HepG2 (cell line): ENCODE data around the gene CORO7. TPM values are rescaled to one million over a fixed set of nuclear protein-coding genes. Genes with fewer than 3 reads are reported as not detected.
A peak's percentile ranks its signal among the peaks of the same experiment; 100 is the strongest.

Source experiments
- ATAC-seq: fragments of 200-7000 bp; cut with Tn5 transposase; 3 replicates; pipeline ENCODE4 v1.9.1; 2020; ENCODE audit warnings: mild to moderate bottlenecking, moderate library complexity
- BruUV-seq: library from RNA; stranded (reverse); fragments of 400-500 nt; replicated peaks from 2 replicates; lab custom pipeline; 2021; lab: Mats Ljungman, UMichigan
- CTCF ChIA-PET: fragments of 300-600 bp; formaldehyde crosslinking; extraction: SDS; loops from one replicate; lab custom pipeline; 2021; ENCODE audit warnings: low total read pairs, inconsistent platforms, low intra/inter-chr PET ratio; lab: Yijun Ruan, JAX
- POLR2A ChIA-PET: fragments of 350-600 bp; sonication (Branson Sonifier 250); formaldehyde crosslinking; loops from one replicate; lab custom pipeline; 2020; ENCODE audit warnings: antibody characterized with exemption, inconsistent platforms; lab: Yijun Ruan, JAX
- DNase-seq: peaks from one replicate; pipeline ENCODE4 v3.0.0-alpha.2; 2015; ENCODE audit warnings: low spot score
- FAIRE-seq: peaks from 3 replicates; lab custom pipeline; 2011; peaks lifted over from hg19 to GRCh38; lab: Jason Lieb, UNC
- H2AFZ ChIP-seq: one replicate; pipeline ENCODE4 v1.6.1; 2011; ENCODE audit warnings: low read length, inconsistent platforms
- H3K27ac ChIP-seq: fragments of 300-600 bp; 3 replicates; pipeline ENCODE4 v1.8.0; 2011; ENCODE audit warnings: mixed run types, mild to moderate bottlenecking, mixed read lengths, low read length, inconsistent platforms; ENCODE audit not compliant: insufficient read depth; ENCODE audit errors: extremely low read length
- H3K27me3 ChIP-seq, 2 experiments: fragments of 200-600 bp in 1 of 2; 2 replicates in 1 of 2; 3 replicates in 1 of 2; pipeline versions ENCODE4 v1.6.0 to v1.8.0; 2011; ENCODE audit warnings: low read length in 2 of 2, mild to moderate bottlenecking in 2 of 2, moderate library complexity in 2 of 2, inconsistent platforms in 1 of 2; ENCODE audit not compliant: insufficient read depth in 2 of 2, control insufficient read depth in 1 of 2
- H3K36me3 ChIP-seq, 2 experiments: fragments of 200-600 bp in 1 of 2; replicated peaks in 1 of 2; 2 replicates in 1 of 2; 3 replicates in 1 of 2; pipeline versions ENCODE4 v1.5.1 to v1.8.0; 2011; ENCODE audit warnings: low read length in 2 of 2, inconsistent platforms in 1 of 2; ENCODE audit not compliant: insufficient read depth in 2 of 2, control insufficient read depth in 1 of 2
- H3K4me1 ChIP-seq: 2 replicates; pipeline ENCODE4 v1.5.1; 2012; ENCODE audit warnings: low read length, inconsistent platforms; ENCODE audit not compliant: insufficient read depth
- H3K4me2 ChIP-seq: 2 replicates; pipeline ENCODE4 v1.6.0; 2011; ENCODE audit warnings: low read depth, low read length, inconsistent platforms
- H3K4me3 ChIP-seq, 3 experiments: fragments of 200-600 bp in 1 of 3; sonication (generic), shearing (Covaris generic) in 1 of 3; replicated peaks in 1 of 3; 2 replicates each; pipeline ENCODE4 v1.5.1; 2011 to 2016; ENCODE audit warnings: low read length in 3 of 3, inconsistent platforms in 2 of 3, low read depth in 2 of 3, mild to moderate bottlenecking in 2 of 3, control low read depth in 1 of 3, mixed read lengths in 1 of 3; ENCODE audit not compliant: insufficient read depth in 1 of 3
- H3K79me2 ChIP-seq: one replicate; pipeline ENCODE4 v1.6.1; 2011; ENCODE audit warnings: low read length, inconsistent platforms; ENCODE audit not compliant: insufficient read depth
- H3K9ac ChIP-seq: 2 replicates; pipeline ENCODE4 v1.6.0; 2011; ENCODE audit warnings: mild to moderate bottlenecking, low read depth, low read length, inconsistent platforms; ENCODE audit not compliant: insufficient read depth
- H3K9me3 ChIP-seq: 2 replicates; pipeline ENCODE4 v1.5.1; 2012; ENCODE audit warnings: mild to moderate bottlenecking, low read length
- H4K20me1 ChIP-seq: 2 replicates; pipeline ENCODE4 v1.6.0; 2011; ENCODE audit warnings: inconsistent platforms, mild to moderate bottlenecking, low read length, moderate library complexity; ENCODE audit not compliant: insufficient read depth
- ARID4A ChIP-seq: sonication (generic); formaldehyde crosslinking; IDR thresholded peaks from 2 replicates; pipeline ENCODE4 v1.5.0; 2020; ENCODE audit warnings: mild to moderate bottlenecking, missing genetic modification reagents, borderline replicate concordance
- BORCS8-MEF2B ChIP-seq: sonication (generic); formaldehyde crosslinking; IDR thresholded peaks from 2 replicates; pipeline ENCODE4 v1.8.0; 2022; ENCODE audit warnings: mild to moderate bottlenecking, missing genetic modification reagents
- DNMT3B ChIP-seq: conservative IDR thresholded peaks from 2 replicates; pipeline ENCODE4 v1.6.1; 2016; ENCODE audit warnings: missing biosample characterization, control low read depth
- FLYWCH1 ChIP-seq: sonication (generic); formaldehyde crosslinking; IDR thresholded peaks from 2 replicates; pipeline ENCODE4 v1.8.1; 2023; ENCODE audit warnings: mild to moderate bottlenecking, missing genetic modification reagents
- ISX ChIP-seq: sonication (generic); formaldehyde crosslinking; conservative IDR thresholded peaks from 2 replicates; pipeline ENCODE4 v1.5.0; 2020; ENCODE audit warnings: missing genetic modification reagents
- NR0B2 ChIP-seq: sonication (generic); formaldehyde crosslinking; IDR thresholded peaks from 2 replicates; pipeline ENCODE4 v1.4.0; 2020; ENCODE audit warnings: mild to moderate bottlenecking, missing genetic modification reagents
- NR2C2 ChIP-seq: sonication (generic); formaldehyde crosslinking; IDR thresholded peaks from 2 replicates; pipeline ENCODE4 v1.4.0; 2020; ENCODE audit warnings: missing genetic modification reagents, mild to moderate bottlenecking, moderate library complexity, borderline replicate concordance
- UBTF ChIP-seq: sonication (generic); formaldehyde crosslinking; IDR thresholded peaks from 2 replicates; pipeline ENCODE4 v1.4.0; 2020; ENCODE audit warnings: mild to moderate bottlenecking, missing genetic modification reagents
- ZNF235 ChIP-seq: sonication (generic); formaldehyde crosslinking; IDR thresholded peaks from 2 replicates; pipeline ENCODE4 v1.8.1; 2023; ENCODE audit warnings: mild to moderate bottlenecking, missing genetic modification reagents, borderline replicate concordance
- ZNF761 ChIP-seq: sonication (generic); formaldehyde crosslinking; conservative IDR thresholded peaks from 2 replicates; pipeline ENCODE4 v1.4.0; 2020; ENCODE audit warnings: mild to moderate bottlenecking, missing genetic modification reagents
- ZNF781 ChIP-seq: sonication (generic); formaldehyde crosslinking; IDR thresholded peaks from 2 replicates; pipeline ENCODE4 v1.5.1; 2020; ENCODE audit warnings: borderline replicate concordance, mild to moderate bottlenecking, missing genetic modification reagents; ENCODE audit errors: not compliant biosample characterization
- ZNF83 ChIP-seq: sonication (generic); formaldehyde crosslinking; IDR thresholded peaks from 2 replicates; pipeline ENCODE4 v1.4.0; 2020; ENCODE audit warnings: missing genetic modification reagents, mild to moderate bottlenecking, borderline replicate concordance
- ZSCAN31 ChIP-seq: sonication (generic); formaldehyde crosslinking; IDR thresholded peaks from 2 replicates; pipeline ENCODE4 v1.5.0; 2020; ENCODE audit warnings: low read depth, mild to moderate bottlenecking, missing genetic modification reagents
- WGBS: methylation state at CpG from one replicate; pipeline ENCODE4 v1.1.6; 2017; ENCODE audit warnings: low lambda C conversion rate; 5-methylcytosine and 5-hydroxymethylcytosine counted together
- in situ Hi-C: cut with HindIII; loops from 2 replicates; pipeline ENCODE4 v1.10.0; 2017; ENCODE audit warnings: low pct_unique_long_range_greater_than_20kb; ENCODE audit not compliant: extremely low pct_ligation_motif_present
- intact Hi-C: fragments of 100-400 bp; cut with micrococcal nuclease; formaldehyde crosslinking; loops from one replicate; pipeline ENCODE4 v1.10.0; 2022; ENCODE audit not compliant: unreplicated experiment
- polyA plus RNA-seq, 8 experiments: library from polyadenylated mRNA; depleted of rRNA in 3 of 8; stranded (reverse) in 7 of 8; unstranded in 1 of 8; fragments of >200 nt; fragmentation: Illumina TruSeq in 4 of 8; extraction: Trizol in 4 of 8; gene quantifications; 2 replicates each; pipeline versions ENCODE4 v1.2.1 to v1.2.3, GENCODE V29; 2011 to 2016; ENCODE audit warnings: low read depth in 4 of 8, missing spikeins in 1 of 8, mixed read lengths in 1 of 8; ENCODE audit not compliant: insufficient read depth in 1 of 8
- total RNA-seq, 5 experiments: library from RNA; depleted of rRNA; stranded (reverse); fragments of >200 nt; fragmentation: Illumina TruSeq; extraction: Trizol; gene quantifications; 2 replicates each; pipeline ENCODE4 v1.2.3, GENCODE V29; 2016; ENCODE audit warnings: low read depth in 1 of 5

CORO7 gene
- total and polyA plus RNA-seq, 2 of the 13 experiments (the other 11 are each of a cell fraction or from before 2014, with no cell fraction given): 9.9 to 14.3 TPM

GRCh38 chr16:4369007-4369733 lies 47.2 kb downstream of the CORO7 start (continued):
- TF ChIP-seq UBTF (CRISPR knock-in tag): peak; percentile 39; the same call in 1 of the 2 replicates
- TF ChIP-seq ZNF83 (CRISPR knock-in tag): no peak
- peak; percentile 16; the same call in 1 of the 2 replicates for TF ChIP-seq ARID4A (CRISPR knock-in tag)

- intact Hi-C loops: no loop called here
- Histone ChIP-seq H3K36me3 (peaks cover 0 to 1% of the 10 kb centered on the region in 2 experiments; a peak in 1 of 5 replicates), H2AFZ (no peak overlapping the region), H3K4me2 (peak overlapping the region; percentile 25), H4K20me1 (no peaks in the 10 kb centered on the region), H3K27ac (peak overlapping the region; percentile 62), H3K4me1 (peaks cover 53% of the 10 kb centered on the region), H3K27me3 (no peaks in the 10 kb centered on the region), H3K9me3 (no peaks in the 10 kb centered on the region), H3K9ac (no peak overlapping the region; the same call in 1 of the 2 replicates), H3K79me2 (peaks cover 5% of the 10 kb centered on the region), H3K4me3 (no peak overlapping the region)
- CTCF ChIA-PET: no interaction called here
- FAIRE-seq: peak; percentile 92
- no TSS peak for BruUV-seq
- 14% methylated on average over 4 of the region's 5 CpGs for WGBS
- peak; percentile 6 for ATAC-seq
- DNase-seq: peak; percentile 73
- in situ Hi-C loops: no loop called here
- POLR2A ChIA-PET: no interaction called here
- TF ChIP-seq FLYWCH1 (CRISPR knock-in tag) (no peak), ZNF235 (CRISPR knock-in tag) (0 out of 2 replicates have a peak, but pooled peaks have one; percentile 35), BORCS8-MEF2B (CRISPR knock-in tag) (peak; percentile 80; the same call in 1 of the 2 replicates), ZNF781 (no peak), ISX (no peak), DNMT3B (CRISPR knock-in tag) (no peak), ZNF761 (CRISPR knock-in tag) (peak; percentile 77; the same call in 1 of the 2 replicates), NR0B2 (CRISPR knock-in tag) (0 out of 2 replicates have a peak, but pooled peaks have one; percentile 46), ZSCAN31 (CRISPR knock-in tag) (0 out of 2 replicates have a peak, but pooled peaks have one; percentile 46), NR2C2 (CRISPR knock-in tag) (peak; percentile 76; the same call in 1 of the 2 replicates)
Measured at GRCh38 chr16:4367393-4367856, 49.0 kb downstream of the CORO7 start.
